A549 (cell line): Measurements from ENCODE around the gene PLEKHA8.

ENCODE experiments used
- CTCF ChIP-seq: fragments of >200 bp; sonication (Bioruptor Twin); formaldehyde crosslinking; IDR thresholded peaks from 3 replicates; pipeline ENCODE4 v1.5.1; 2016
- USF2 ChIP-seq: fragments of 450-650 bp; IDR thresholded peaks from 2 replicates; pipeline ENCODE4 v1.6.1; 2014; ENCODE audit warnings: antibody characterized with exemption

GRCh38 chr7:30019387-30019786, 8.8 kb upstream of the PLEKHA8 start:
- TF ChIP-seq USF2, result no peak
- TF ChIP-seq CTCF, result 0 out of 3 replicates have a peak, but pooled peaks have one; percentile 8
